Smooth muscle cell (in vitro differentiated cells): ENCODE data around the gene C10orf120. TPM values are rescaled to one million over a fixed set of nuclear protein-coding genes. Genes with fewer than 3 reads are reported as not detected.

Source experiments
- DNase-seq: peaks from one replicate; lab custom pipeline; 2025; ENCODE audit not compliant: unreplicated experiment; lab: John Stamatoyannopoulos, UW
- H2AFZ ChIP-seq: fragments of 200-600 bp; sonication (generic); 2 replicates; pipeline ENCODE4 v1.6.0; 2016; ENCODE audit warnings: antibody characterized with exemption, low read depth, mild to moderate bottlenecking
- H3F3A ChIP-seq: fragments of 200-600 bp; sonication (generic); 2 replicates; pipeline ENCODE4 v1.6.0; 2017; ENCODE audit warnings: antibody characterized with exemption, low read depth
- H3K27ac ChIP-seq: fragments of 200-600 bp; sonication (generic); 2 replicates; pipeline ENCODE4 v1.5.1; 2016; ENCODE audit warnings: low read depth, mild to moderate bottlenecking
- H3K27me3 ChIP-seq: fragments of 200-600 bp; sonication (generic); 2 replicates; pipeline ENCODE4 v1.6.1; 2016; ENCODE audit warnings: low read depth, mild to moderate bottlenecking
- H3K36me3 ChIP-seq: fragments of 200-600 bp; sonication (generic); 2 replicates; pipeline ENCODE4 v1.5.1; 2016; ENCODE audit warnings: low read depth
- H3K4me1 ChIP-seq: fragments of 200-600 bp; sonication (generic); 2 replicates; pipeline ENCODE4 v1.5.1; 2016; ENCODE audit warnings: low read depth
- H3K4me2 ChIP-seq: fragments of 200-600 bp; sonication (generic); 2 replicates; pipeline ENCODE4 v1.6.0; 2016; ENCODE audit warnings: mild to moderate bottlenecking
- H3K4me3 ChIP-seq: fragments of 200-600 bp; sonication (generic); 2 replicates; pipeline ENCODE4 v1.5.1; 2016; ENCODE audit warnings: mild to moderate bottlenecking
- H3K79me2 ChIP-seq: fragments of 200-600 bp; sonication (generic); 2 replicates; pipeline ENCODE4 v1.6.0; 2016; ENCODE audit warnings: low read depth, mild to moderate bottlenecking
- H3K9ac ChIP-seq: fragments of 200-600 bp; sonication (generic); 2 replicates; pipeline ENCODE4 v1.6.0; 2016; ENCODE audit warnings: low read depth
- H3K9me3 ChIP-seq: fragments of 200-600 bp; sonication (generic); replicated peaks from 2 replicates; pipeline ENCODE4 v1.5.1; 2016; ENCODE audit warnings: low read depth
- H4K20me1 ChIP-seq: fragments of 200-600 bp; sonication (generic); 2 replicates; pipeline ENCODE4 v1.6.0; 2016; ENCODE audit warnings: low read depth
- WGBS: methylation state at CpG from one replicate; pipeline ENCODE4 v1.1.7; 2016; ENCODE audit warnings: low lambda C conversion rate; 5-methylcytosine and 5-hydroxymethylcytosine counted together
- polyA plus RNA-seq: library from polyadenylated mRNA; unstranded; fragments of >200 nt; fragmentation: Nextera tagmentation; extraction: Ambion mirVana; gene quantifications from 2 replicates; pipeline ENCODE4 v1.2.1, GENCODE V29; 2016
- total RNA-seq: library from RNA; depleted of rRNA; stranded (reverse); fragments of >200 nt; gene quantifications from 2 replicates; pipeline ENCODE4 v1.2.3, GENCODE V29; 2014
- TF ChIP-seq, protein P1 (sequence below): fragments of 200-600 bp; sonication (generic); IDR thresholded peaks from 2 replicates; pipeline ENCODE4 v1.5.1; 2017; ENCODE audit warnings: borderline replicate concordance, mild to moderate bottlenecking, antibody characterized with exemption; ENCODE audit not compliant: insufficient read depth, poor library complexity, severe bottlenecking

The C10orf120 gene
- total and polyA plus RNA-seq, 2 experiments from 2014 or later, result not detected

- H3K4me2 ChIP-seq, result no peak overlapping the region
- H3K4me1 ChIP-seq, result no peaks in the 10 kb centered on the region
- H3K36me3 ChIP-seq, result no peaks in the 10 kb centered on the region
- no peaks in the 10 kb centered on the region for H3K9me3 ChIP-seq
- H3K27ac ChIP-seq, result no peak overlapping the region
- TF ChIP-seq, protein P1, sequence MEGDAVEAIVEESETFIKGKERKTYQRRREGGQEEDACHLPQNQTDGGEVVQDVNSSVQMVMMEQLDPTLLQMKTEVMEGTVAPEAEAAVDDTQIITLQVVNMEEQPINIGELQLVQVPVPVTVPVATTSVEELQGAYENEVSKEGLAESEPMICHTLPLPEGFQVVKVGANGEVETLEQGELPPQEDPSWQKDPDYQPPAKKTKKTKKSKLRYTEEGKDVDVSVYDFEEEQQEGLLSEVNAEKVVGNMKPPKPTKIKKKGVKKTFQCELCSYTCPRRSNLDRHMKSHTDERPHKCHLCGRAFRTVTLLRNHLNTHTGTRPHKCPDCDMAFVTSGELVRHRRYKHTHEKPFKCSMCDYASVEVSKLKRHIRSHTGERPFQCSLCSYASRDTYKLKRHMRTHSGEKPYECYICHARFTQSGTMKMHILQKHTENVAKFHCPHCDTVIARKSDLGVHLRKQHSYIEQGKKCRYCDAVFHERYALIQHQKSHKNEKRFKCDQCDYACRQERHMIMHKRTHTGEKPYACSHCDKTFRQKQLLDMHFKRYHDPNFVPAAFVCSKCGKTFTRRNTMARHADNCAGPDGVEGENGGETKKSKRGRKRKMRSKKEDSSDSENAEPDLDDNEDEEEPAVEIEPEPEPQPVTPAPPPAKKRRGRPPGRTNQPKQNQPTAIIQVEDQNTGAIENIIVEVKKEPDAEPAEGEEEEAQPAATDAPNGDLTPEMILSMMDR, result no peak
- peaks cover 36% of the 10 kb centered on the region for H3K27me3 ChIP-seq
- 91% methylated on average over 9 of the region's 9 CpGs for WGBS
- no peaks in the 10 kb centered on the region for H4K20me1 ChIP-seq
- no peak for DNase-seq
- no peaks in the 10 kb centered on the region for H3F3A ChIP-seq
- no peaks in the 10 kb centered on the region for H3K79me2 ChIP-seq
- H3K4me3 ChIP-seq, result no peak overlapping the region
- no peak overlapping the region for H2AFZ ChIP-seq
- no peak overlapping the region for H3K9ac ChIP-seq
Measured at GRCh38 chr10:122655524-122656307, 43.9 kb downstream of the C10orf120 start.

DNA sequence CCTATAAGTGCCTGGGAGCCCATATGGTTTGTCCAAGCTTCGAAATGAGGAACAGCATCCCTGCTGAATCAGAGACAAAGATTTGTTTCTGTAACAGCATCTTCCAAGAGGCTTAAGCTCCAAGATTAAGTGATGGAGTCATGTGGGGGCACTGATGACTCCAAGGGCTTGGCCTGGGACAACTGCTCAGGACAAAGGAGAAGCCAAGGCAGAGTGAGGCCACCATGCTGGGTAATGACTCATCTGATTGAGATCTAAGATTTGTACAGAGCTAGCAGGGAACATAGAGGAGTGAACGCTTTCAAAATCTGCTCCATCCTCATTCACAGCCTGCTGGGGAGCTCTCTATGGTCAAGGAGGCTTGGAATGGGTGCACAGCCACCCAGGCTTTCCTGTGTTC, 49.3 kb downstream of the C10orf120 start:
- Histone ChIP-seq H3K79me2 (no peaks in the 10 kb centered on the region), H4K20me1 (no peaks in the 10 kb centered on the region), H3K4me3 (no peak overlapping the region), H3K4me2 (no peak overlapping the region), H3K27me3 (peaks cover 33% of the 10 kb centered on the region), H3K9ac (no peak overlapping the region), H3K36me3 (no peaks in the 10 kb centered on the region), H3F3A (no peaks in the 10 kb centered on the region), H2AFZ (no peak overlapping the region), H3K27ac (no peak overlapping the region), H3K9me3 (no peaks in the 10 kb centered on the region), H3K4me1 (no peaks in the 10 kb centered on the region)
- WGBS, result 88% methylated on average over 2 of the region's 2 CpGs
- no peak for DNase-seq
- TF ChIP-seq, protein P1, result no peak

GRCh38 chr10:122649903-122650302, 49.7 kb downstream of the C10orf120 start:
- Histone ChIP-seq H3F3A (no peaks in the 10 kb centered on the region), H2AFZ (no peak overlapping the region), H3K4me2 (no peak overlapping the region), H3K9me3 (no peaks in the 10 kb centered on the region), H4K20me1 (no peaks in the 10 kb centered on the region), H3K79me2 (no peaks in the 10 kb centered on the region), H3K4me3 (no peak overlapping the region), H3K27me3 (peaks cover 33% of the 10 kb centered on the region), H3K36me3 (no peaks in the 10 kb centered on the region), H3K4me1 (no peaks in the 10 kb centered on the region), H3K9ac (no peak overlapping the region), H3K27ac (no peak overlapping the region)
- no peak for DNase-seq
- 81% methylated on average over 5 of the region's 5 CpGs for WGBS
- TF ChIP-seq, protein P1, result no peak
